ENCODE results near the gene NXPH4.

DNA sequence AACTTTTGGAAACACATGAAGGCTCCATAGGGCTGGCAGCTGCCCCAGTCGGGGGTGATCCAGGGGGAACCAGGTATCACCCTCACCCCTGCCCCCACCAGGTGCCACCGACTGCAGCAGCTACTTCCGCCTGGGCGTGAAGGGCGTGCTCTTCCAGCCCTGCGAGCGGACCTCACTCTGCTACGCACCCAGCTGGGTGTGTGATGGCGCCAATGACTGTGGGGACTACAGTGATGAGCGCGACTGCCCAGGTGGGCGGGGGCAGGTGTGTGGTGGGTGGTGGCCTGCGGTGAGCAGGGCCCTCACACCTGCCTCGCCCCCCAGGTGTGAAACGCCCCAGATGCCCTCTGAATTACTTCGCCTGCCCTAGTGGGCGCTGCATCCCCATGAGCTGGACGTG, 22.3 kb upstream of the NXPH4 start:
- TF ChIP-seq, protein P1, sequence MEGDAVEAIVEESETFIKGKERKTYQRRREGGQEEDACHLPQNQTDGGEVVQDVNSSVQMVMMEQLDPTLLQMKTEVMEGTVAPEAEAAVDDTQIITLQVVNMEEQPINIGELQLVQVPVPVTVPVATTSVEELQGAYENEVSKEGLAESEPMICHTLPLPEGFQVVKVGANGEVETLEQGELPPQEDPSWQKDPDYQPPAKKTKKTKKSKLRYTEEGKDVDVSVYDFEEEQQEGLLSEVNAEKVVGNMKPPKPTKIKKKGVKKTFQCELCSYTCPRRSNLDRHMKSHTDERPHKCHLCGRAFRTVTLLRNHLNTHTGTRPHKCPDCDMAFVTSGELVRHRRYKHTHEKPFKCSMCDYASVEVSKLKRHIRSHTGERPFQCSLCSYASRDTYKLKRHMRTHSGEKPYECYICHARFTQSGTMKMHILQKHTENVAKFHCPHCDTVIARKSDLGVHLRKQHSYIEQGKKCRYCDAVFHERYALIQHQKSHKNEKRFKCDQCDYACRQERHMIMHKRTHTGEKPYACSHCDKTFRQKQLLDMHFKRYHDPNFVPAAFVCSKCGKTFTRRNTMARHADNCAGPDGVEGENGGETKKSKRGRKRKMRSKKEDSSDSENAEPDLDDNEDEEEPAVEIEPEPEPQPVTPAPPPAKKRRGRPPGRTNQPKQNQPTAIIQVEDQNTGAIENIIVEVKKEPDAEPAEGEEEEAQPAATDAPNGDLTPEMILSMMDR (IDR thresholded peaks at IDR 0.05) = no peak
- no peak for TF ChIP-seq EZH2 (IDR thresholded peaks at IDR 0.05; ENCODE audit: borderline replicate concordance, insufficient read depth, low read depth, low read length, poor library complexity, severe bottlenecking)

Measured in B cell (primary cell).